Bronchial epithelial cell (primary cell): ENCODE data around the gene PADI4. TPM values are rescaled to one million over a fixed set of nuclear protein-coding genes. Genes with fewer than 3 reads are reported as not detected.

ENCODE experiments used
- DNase-seq: peaks from one replicate; pipeline ENCODE4 v3.0.0-alpha.2; 2010; ENCODE audit warnings: low read depth
- FAIRE-seq: peaks from 2 replicates; lab custom pipeline; 2011; peaks lifted over from hg19 to GRCh38; lab: Jason Lieb, UNC
- H3K27me3 ChIP-seq: 2 replicates; pipeline ENCODE4 v1.5.1; 2011; ENCODE audit warnings: low read length; ENCODE audit not compliant: control insufficient read depth, insufficient read depth
- H3K36me3 ChIP-seq: 2 replicates; pipeline ENCODE4 v1.5.1; 2011; ENCODE audit warnings: low read length; ENCODE audit not compliant: control insufficient read depth, insufficient read depth
- H3K4me3 ChIP-seq: 2 replicates; pipeline ENCODE4 v1.5.1; 2011; ENCODE audit warnings: mild to moderate bottlenecking, low read depth, low read length, control low read depth
- total RNA-seq: library from RNA; depleted of rRNA; stranded (reverse); fragments of >200 nt; gene quantifications from 2 replicates; pipeline ENCODE4 v1.2.1, GENCODE V29; 2014
- TF ChIP-seq, protein P1 (sequence below): IDR thresholded peaks from 2 replicates; pipeline ENCODE4 v1.5.1; 2011; ENCODE audit warnings: mild to moderate bottlenecking, moderate library complexity, low read length, control low read depth, inconsistent platforms; ENCODE audit not compliant: insufficient read depth, severe bottlenecking

The PADI4 gene
- total RNA-seq, 1 donor from 2014 or later: not detected

DNA sequence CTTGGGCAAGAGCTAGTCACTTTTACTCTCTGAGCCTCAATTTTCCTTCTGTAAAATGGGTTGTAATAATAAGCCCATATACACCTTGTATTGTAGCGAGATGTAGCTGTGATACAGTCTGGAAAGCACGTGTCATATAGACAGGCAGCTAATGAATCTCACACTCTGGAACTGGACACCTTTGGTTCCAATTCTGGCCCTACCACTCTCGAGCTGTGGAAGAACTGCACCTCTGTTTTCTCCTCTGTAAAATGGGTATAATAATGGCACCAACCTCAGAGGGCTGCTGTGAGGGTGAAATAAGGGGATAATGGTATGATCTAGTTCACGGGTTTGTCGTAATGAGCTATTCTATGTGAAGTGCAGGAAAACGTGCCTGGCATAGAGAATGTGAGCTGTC is 668 bp upstream of the PADI4 start:
- FAIRE-seq (no peak), DNase-seq (no peak)
- Histone ChIP-seq H3K4me3 (no peak overlapping the region), H3K27me3 (no peaks in the 10 kb centered on the region), H3K36me3 (no peaks in the 10 kb centered on the region)
- TF ChIP-seq, protein P1, sequence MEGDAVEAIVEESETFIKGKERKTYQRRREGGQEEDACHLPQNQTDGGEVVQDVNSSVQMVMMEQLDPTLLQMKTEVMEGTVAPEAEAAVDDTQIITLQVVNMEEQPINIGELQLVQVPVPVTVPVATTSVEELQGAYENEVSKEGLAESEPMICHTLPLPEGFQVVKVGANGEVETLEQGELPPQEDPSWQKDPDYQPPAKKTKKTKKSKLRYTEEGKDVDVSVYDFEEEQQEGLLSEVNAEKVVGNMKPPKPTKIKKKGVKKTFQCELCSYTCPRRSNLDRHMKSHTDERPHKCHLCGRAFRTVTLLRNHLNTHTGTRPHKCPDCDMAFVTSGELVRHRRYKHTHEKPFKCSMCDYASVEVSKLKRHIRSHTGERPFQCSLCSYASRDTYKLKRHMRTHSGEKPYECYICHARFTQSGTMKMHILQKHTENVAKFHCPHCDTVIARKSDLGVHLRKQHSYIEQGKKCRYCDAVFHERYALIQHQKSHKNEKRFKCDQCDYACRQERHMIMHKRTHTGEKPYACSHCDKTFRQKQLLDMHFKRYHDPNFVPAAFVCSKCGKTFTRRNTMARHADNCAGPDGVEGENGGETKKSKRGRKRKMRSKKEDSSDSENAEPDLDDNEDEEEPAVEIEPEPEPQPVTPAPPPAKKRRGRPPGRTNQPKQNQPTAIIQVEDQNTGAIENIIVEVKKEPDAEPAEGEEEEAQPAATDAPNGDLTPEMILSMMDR: no peak

DNA sequence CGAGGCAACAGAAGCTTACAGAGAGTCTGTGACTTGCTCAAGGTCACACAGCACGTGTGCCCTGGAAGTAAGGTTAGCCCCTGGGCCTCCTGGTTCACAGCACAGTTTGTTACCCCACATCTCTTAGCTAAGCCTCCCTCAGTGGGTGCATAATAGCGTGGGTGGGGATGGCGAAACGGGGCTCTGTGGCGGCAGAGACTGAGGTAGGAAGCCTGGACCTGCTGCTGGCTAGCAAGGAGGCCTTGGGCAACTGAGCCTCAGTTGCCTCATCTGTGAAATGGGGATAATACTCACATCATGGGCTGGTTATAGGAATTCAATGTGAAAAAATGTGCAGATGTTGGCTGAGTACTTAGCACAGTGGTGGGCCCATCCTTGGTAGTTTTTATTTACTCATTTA is 596 bp downstream of the PADI4 start:
- Histone ChIP-seq H3K4me3 (no peak overlapping the region), H3K27me3 (no peaks in the 10 kb centered on the region), H3K36me3 (no peaks in the 10 kb centered on the region)
- no peak for FAIRE-seq
- no peak for DNase-seq
- TF ChIP-seq, protein P1: no peak

DNA sequence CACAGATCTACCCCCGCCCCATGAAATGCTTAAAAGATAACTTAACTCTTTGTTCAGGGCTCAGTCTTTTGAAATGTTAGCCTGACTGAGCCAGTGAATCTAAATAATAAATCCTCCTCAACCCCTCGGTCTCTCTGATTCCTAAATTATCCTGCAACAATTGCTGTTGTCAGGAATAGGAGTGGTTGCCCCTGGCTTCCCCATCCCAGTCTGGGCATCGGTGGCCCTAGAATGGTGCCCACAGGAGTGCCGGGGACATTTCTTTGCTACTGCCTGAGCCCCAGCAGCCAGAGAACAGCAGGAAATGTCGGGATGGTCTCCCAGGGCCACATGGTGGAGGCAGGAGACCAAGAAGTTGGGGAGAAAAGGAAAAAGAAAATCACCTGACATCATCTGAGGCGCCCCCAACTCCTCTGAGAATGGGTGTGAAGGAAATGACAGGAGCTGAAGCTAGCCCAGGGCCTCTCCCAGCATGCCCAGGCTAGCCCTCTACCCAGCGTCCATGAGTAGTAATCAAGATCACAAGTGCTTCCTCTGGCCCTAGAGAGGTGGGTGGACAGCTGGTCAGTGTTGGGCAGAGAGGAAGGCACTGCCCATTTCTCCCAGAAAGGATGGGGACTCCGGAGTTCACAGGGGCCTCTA is 1.6 kb downstream of the PADI4 start:
- TF ChIP-seq, protein P1: no peak
- FAIRE-seq (no peak), DNase-seq (peak; percentile 46)
- Histone ChIP-seq H3K27me3 (no peaks in the 10 kb centered on the region), H3K36me3 (no peaks in the 10 kb centered on the region), H3K4me3 (no peak overlapping the region)

DNA sequence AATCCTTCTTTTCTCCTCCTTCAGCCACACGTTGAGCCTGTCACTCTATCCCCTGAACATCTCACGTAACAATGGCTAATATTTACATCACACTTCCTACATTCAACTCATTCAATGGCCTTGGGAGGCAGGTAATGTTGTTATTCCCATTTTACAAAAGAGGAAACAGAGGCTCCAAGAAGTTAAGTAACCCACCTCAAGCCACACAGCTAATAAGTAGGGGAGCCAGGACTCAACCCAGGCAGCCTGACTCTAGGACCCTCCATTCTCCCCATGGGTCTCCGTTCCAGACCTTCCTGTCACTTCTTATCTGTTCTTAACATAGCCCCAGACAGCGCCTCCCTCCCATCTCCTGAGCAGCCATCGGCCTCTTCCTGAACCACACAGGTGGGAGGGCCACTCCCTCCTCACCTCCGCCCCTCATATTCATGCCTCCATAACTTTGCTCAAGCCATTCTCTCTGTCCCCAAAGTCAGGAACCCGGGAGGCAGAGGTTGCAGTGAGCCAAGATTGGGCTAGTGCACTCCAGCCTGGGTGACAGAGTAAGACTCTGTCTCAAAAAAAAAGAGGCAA is 2.2 kb downstream of the PADI4 start:
- no peak overlapping the region for H3K4me3 ChIP-seq
- TF ChIP-seq, protein P1: no peak
- no peaks in the 10 kb centered on the region for H3K27me3 ChIP-seq
- no peaks in the 10 kb centered on the region for H3K36me3 ChIP-seq
- FAIRE-seq (no peak), DNase-seq (no peak)

DNA sequence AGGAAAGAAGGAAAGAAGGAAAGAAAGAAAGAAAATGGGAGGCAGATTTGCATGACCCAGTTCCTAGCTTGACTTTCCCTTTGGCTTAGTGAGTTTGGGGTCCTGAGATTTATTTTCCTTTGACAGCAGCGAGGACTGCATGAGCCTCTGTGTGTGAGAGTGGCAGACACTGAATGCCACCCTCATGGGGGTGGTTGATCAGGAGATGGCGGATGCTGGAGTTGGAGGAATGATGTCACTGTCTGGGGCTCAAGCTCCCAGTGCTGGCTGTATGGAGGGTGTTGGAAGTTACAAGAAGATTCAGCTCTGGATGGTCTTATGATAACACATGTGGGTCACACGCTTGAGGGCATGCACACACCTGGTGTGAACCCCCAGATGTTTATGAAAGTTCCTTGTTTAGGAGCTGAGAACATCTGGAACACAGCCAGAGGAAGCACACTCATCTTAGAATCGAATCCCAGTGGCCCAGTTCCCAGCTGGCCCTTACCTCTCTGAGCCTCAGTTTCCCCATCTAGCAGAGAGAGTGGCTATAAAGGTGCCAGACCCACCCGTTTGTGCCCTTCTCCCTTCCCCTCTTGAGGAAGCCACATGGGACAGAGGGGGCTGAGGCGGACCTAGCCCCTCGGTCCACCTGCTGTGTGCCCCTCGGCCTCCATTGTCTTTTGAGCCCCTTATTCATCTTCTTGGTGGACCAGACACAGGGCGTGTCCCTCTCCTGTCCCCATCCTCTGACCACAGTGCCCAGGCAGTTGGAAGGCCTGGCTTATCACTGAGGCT is 5.7 kb downstream of the PADI4 start:
- TF ChIP-seq, protein P1: no peak
- H3K36me3 ChIP-seq: no peaks in the 10 kb centered on the region
- DNase-seq (no peak), FAIRE-seq (peak; percentile 32)
- H3K27me3 ChIP-seq: no peaks in the 10 kb centered on the region
- H3K4me3 ChIP-seq: no peak overlapping the region
